Measurements from ENCODE around the gene ASB18.

Gene ASB18

GRCh38 chr2:236159778-236160170 lies 104.4 kb downstream of the ASB18 start:
- no peak for DNase-seq

GRCh38 chr2:236158969-236159777 lies 105.0 kb downstream of the ASB18 start:
- DNase-seq = no peak

- DNase-seq = no peak
Observed at GRCh38 chr2:236157815-236158498, 106.2 kb downstream of the ASB18 start.

- no peak for DNase-seq
Observed at GRCh38 chr2:236157366-236157765, 106.8 kb downstream of the ASB18 start.

GRCh38 chr2:236156860-236157194 lies 107.4 kb downstream of the ASB18 start:
- DNase-seq = no peak

- no peak for DNase-seq
Observed at GRCh38 chr2:236156095-236156859, 107.9 kb downstream of the ASB18 start.

- DNase-seq = no peak
Observed at GRCh38 chr2:236155406-236155805, 108.8 kb downstream of the ASB18 start.

GRCh38 chr2:236146436-236146835 lies 117.8 kb downstream of the ASB18 start:
- DNase-seq = no peak

GRCh38 chr2:236143811-236144210 lies 120.4 kb downstream of the ASB18 start:
- no peak for DNase-seq

Data from NCI-H2171 treated with DMSO at 0.1 percent for 48 hours (cell line).